SK-N-MC (cell line): ENCODE measurements around the gene TBL1X.

Experiments used
- DNase-seq: peaks from one replicate; pipeline ENCODE4 v3.0.0-alpha.2; 2011; ENCODE audit warnings: low read depth, low spot score
- H3K27ac ChIP-seq: fragments of 200-600 bp; sonication (generic); 2 replicates; pipeline ENCODE4 v1.5.1; 2016; ENCODE audit warnings: mixed run types
- H3K36me3 ChIP-seq: fragments of 200-600 bp; sonication (generic); 2 replicates; pipeline ENCODE4 v1.6.1; 2017; ENCODE audit warnings: antibody characterized with exemption, low read length, mixed read lengths; ENCODE audit not compliant: insufficient read depth
- H3K4me3 ChIP-seq: fragments of 200-600 bp; sonication (generic); 2 replicates; pipeline ENCODE4 v1.5.1; 2016
- H3K9ac ChIP-seq: fragments of 200-600 bp; sonication (generic); 2 replicates; pipeline ENCODE4 v1.8.0; 2017; ENCODE audit warnings: mixed run types, mixed read lengths; ENCODE audit not compliant: insufficient read length
- H3K9me3 ChIP-seq: fragments of 200-600 bp; sonication (generic); 2 replicates; pipeline ENCODE4 v1.6.1; 2017; ENCODE audit warnings: low read depth, mild to moderate bottlenecking, antibody characterized with exemption, low read length, moderate library complexity, mixed read lengths
- EZH2 ChIP-seq: fragments of 200-600 bp; sonication (generic); IDR thresholded peaks from one replicate; pipeline ENCODE4 v1.6.1; 2017; ENCODE audit warnings: antibody characterized with exemption
- FOXP2 ChIP-seq: optimal IDR thresholded peaks from 2 replicates; pipeline ENCODE3; 2011; ENCODE audit warnings: mild to moderate bottlenecking, moderate library complexity; ENCODE audit not compliant: insufficient read depth; ENCODE audit errors: extremely low read length, control extremely low read depth
- POLR2AphosphoS5 ChIP-seq: IDR thresholded peaks from 2 replicates; pipeline ENCODE4 v1.6.1; 2012; ENCODE audit warnings: mild to moderate bottlenecking, low read depth, low read length, borderline replicate concordance

Gene TBL1X

GRCh38 chrX:9581771-9582385 is 117.0 kb downstream of the TBL1X start:
- DNase-seq, result no peak
- Histone ChIP-seq H3K27ac (no peak overlapping the region), H3K9ac (no peak overlapping the region), H3K9me3 (no peaks in the 10 kb centered on the region), H3K36me3 (no peaks in the 10 kb centered on the region), H3K4me3 (no peak overlapping the region)
- TF ChIP-seq POLR2AphosphoS5 (no peak), FOXP2 (no peak), EZH2 (no peak)

DNA sequence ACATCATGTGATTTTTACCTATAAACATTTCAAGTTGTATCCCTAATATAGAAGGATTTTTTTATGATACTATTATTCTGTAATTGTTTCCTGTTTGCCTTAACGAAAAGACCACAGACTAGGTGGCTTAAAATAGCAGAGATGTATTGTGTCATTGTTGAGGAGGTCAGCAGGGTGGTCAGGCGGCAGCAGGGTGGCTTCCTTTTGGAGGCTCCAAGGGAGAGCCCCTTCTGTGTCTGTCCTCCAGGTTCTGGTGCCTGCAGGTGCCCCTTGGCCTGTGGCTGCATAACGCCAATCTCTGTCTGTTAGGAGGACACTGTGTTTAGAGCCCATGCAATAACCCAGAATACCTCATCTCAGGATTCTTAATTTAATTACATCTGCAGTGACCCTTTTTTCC is 118.1 kb downstream of the TBL1X start:
- Histone ChIP-seq H3K36me3 (no peaks in the 10 kb centered on the region), H3K27ac (no peak overlapping the region), H3K9ac (no peak overlapping the region), H3K9me3 (no peaks in the 10 kb centered on the region), H3K4me3 (no peak overlapping the region)
- no peak for TF ChIP-seq POLR2AphosphoS5
- DNase-seq, result no peak

- no peak for DNase-seq
- H3K4me3 ChIP-seq, result no peak overlapping the region
- H3K27ac ChIP-seq, result no peak overlapping the region
- no peaks in the 10 kb centered on the region for H3K9me3 ChIP-seq
- TF ChIP-seq POLR2AphosphoS5 (no peak), EZH2 (no peak), FOXP2 (no peak)
- no peaks in the 10 kb centered on the region for H3K36me3 ChIP-seq
- no peak overlapping the region for H3K9ac ChIP-seq
Observed at GRCh38 chrX:9586992-9587392, 122.1 kb downstream of the TBL1X start.

- no peaks in the 10 kb centered on the region for H3K36me3 ChIP-seq
- TF ChIP-seq FOXP2 (no peak), EZH2 (no peak), POLR2AphosphoS5 (no peak)
Observed at GRCh38 chrX:9587642-9588041, 122.8 kb downstream of the TBL1X start.

DNA sequence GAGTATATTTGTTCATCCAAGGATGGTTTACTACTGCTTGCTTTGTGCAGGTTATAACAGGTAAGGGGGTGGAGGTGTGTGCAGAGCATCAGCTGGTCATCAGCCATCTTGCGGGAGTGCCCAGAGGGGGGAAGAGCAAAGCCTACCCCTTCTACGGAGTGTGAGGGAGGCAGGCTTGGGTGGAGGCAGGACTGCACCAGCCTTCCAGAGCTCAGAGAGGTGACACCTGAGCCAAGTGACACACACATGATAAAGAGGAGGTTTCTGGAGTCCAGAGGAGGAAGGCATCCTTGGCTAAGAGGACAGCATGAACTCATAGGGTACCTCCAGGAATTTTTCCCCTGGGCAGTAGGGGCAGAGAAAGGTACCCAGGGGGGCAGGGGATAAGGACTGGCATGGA is 126.6 kb downstream of the TBL1X start:
- no peak for TF ChIP-seq POLR2AphosphoS5
- TF ChIP-seq FOXP2, result no peak
- no peak for TF ChIP-seq EZH2
- Histone ChIP-seq H3K27ac (no peak overlapping the region), H3K9me3 (no peaks in the 10 kb centered on the region), H3K9ac (no peak overlapping the region), H3K36me3 (no peaks in the 10 kb centered on the region), H3K4me3 (no peak overlapping the region)
- no peak for DNase-seq

More at GRCh38 chrX:9587642-9588041, 122.8 kb downstream of the TBL1X start:
- H3K4me3 ChIP-seq, result no peak overlapping the region
- H3K9me3 ChIP-seq, result no peaks in the 10 kb centered on the region
- no peak overlapping the region for H3K27ac ChIP-seq
- H3K9ac ChIP-seq, result no peak overlapping the region
- DNase-seq, result no peak

DNA sequence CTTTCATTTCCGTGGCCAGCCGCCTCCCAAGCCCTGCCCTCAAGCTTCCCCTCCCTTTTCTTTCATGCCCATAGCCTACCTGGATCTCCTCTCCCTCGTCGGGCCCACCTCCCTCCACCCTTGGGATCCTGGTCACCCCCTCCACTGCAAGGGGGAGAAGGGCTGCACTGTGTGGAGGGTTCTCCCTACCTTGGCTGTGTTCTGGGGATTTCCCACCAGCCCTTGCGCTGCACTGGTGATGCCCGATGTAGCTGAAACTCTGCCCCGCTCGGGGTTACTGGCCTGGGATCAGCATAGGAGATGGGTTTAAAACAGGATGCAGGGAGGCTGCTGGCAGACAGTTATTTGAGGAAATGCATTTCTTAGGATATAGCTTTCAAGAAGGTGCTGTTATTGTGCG is 128.9 kb downstream of the TBL1X start:
- H3K36me3 ChIP-seq, result no peaks in the 10 kb centered on the region
- H3K9me3 ChIP-seq, result no peaks in the 10 kb centered on the region
- H3K9ac ChIP-seq, result no peak overlapping the region
- TF ChIP-seq EZH2 (no peak), POLR2AphosphoS5 (no peak), FOXP2 (no peak)
- no peak overlapping the region for H3K4me3 ChIP-seq
- DNase-seq, result no peak
- no peak overlapping the region for H3K27ac ChIP-seq

- no peak overlapping the region for H3K4me3 ChIP-seq
- no peak for TF ChIP-seq EZH2
- no peak for TF ChIP-seq POLR2AphosphoS5
- TF ChIP-seq FOXP2, result no peak
- H3K9ac ChIP-seq, result no peak overlapping the region
- no peaks in the 10 kb centered on the region for H3K9me3 ChIP-seq
- no peaks in the 10 kb centered on the region for H3K36me3 ChIP-seq
- no peak for DNase-seq
- H3K27ac ChIP-seq, result no peak overlapping the region
Observed at GRCh38 chrX:9595174-9595573, 130.3 kb downstream of the TBL1X start.

DNA sequence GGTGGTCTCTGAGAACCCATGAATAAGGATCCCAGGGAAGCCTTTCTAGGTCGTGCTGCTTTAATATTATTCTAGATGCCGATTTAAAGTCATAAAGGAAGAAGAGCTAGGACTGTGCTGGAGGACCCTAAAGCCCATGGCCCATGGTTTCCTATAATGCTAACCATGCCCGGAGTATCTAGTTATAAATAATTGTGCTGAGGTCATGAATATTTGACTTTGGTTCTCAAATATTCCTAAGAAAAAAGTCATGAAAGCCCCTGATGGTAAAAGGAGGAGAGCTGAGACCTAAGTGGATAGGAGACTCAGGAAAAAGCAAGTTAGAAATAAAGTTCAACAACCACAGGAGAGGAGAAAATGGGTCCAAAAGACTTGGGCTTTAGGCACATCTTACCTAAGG is 132.0 kb downstream of the TBL1X start:
- Histone ChIP-seq H3K9me3 (no peaks in the 10 kb centered on the region), H3K27ac (no peak overlapping the region), H3K4me3 (no peak overlapping the region), H3K36me3 (no peaks in the 10 kb centered on the region), H3K9ac (no peak overlapping the region)
- no peak for TF ChIP-seq POLR2AphosphoS5
- TF ChIP-seq EZH2, result no peak
- no peak for TF ChIP-seq FOXP2
- DNase-seq, result no peak

- DNase-seq, result no peak
- no peak overlapping the region for H3K27ac ChIP-seq
- no peak overlapping the region for H3K4me3 ChIP-seq
- no peaks in the 10 kb centered on the region for H3K36me3 ChIP-seq
- H3K9ac ChIP-seq, result no peak overlapping the region
- no peak for TF ChIP-seq FOXP2
- TF ChIP-seq EZH2, result no peak
- no peak for TF ChIP-seq POLR2AphosphoS5
- H3K9me3 ChIP-seq, result no peaks in the 10 kb centered on the region
Observed at GRCh38 chrX:9597361-9598035, 132.6 kb downstream of the TBL1X start.
